GM18505 (cell line): ENCODE measurements around the gene IL9.

Experiments used
- ATAC-seq: cut with Tn5 transposase; IDR thresholded peaks from one replicate; pipeline ENCODE4 v1.9.1; 2021; ENCODE audit not compliant: unreplicated experiment
- POLR2A ChIP-seq: IDR thresholded peaks from 4 replicates; pipeline ENCODE4 v1.6.1; 2011; ENCODE audit warnings: borderline replicate concordance; ENCODE audit not compliant: insufficient read depth, insufficient read length; ENCODE audit errors: extremely low read depth

IL9 gene

DNA sequence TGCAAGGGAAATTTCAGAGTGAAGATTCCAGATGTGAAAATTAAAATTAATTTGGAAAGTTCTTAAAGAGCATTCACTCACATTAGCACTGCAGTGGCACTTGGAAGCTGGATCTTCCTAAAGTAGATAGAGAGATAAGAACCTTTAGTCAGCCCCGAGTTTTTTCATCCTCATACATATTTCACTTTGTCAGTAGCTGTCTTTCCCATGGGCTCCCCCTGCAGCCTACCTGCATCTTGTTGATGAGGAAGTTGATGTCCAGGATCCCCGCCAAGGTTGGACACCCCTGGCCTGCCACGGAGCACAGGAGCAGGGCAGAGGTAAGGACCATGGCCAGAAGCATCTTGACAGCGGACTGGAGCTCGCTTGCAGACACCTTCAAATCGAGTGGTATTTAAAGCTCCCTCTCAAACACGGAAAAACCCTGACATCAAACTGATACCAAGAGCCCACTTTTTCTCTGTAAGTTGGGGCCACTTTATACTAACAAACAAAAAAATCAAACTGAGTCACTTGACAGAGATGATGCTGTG, at the start of gene IL9:
IL9 (minus strand) TSS at position 368 of the 533 bp plus-strand sequence; CDS start at position 343, 25 bp downstream.
- TF ChIP-seq POLR2A: no peak
- no peak for ATAC-seq

DNA sequence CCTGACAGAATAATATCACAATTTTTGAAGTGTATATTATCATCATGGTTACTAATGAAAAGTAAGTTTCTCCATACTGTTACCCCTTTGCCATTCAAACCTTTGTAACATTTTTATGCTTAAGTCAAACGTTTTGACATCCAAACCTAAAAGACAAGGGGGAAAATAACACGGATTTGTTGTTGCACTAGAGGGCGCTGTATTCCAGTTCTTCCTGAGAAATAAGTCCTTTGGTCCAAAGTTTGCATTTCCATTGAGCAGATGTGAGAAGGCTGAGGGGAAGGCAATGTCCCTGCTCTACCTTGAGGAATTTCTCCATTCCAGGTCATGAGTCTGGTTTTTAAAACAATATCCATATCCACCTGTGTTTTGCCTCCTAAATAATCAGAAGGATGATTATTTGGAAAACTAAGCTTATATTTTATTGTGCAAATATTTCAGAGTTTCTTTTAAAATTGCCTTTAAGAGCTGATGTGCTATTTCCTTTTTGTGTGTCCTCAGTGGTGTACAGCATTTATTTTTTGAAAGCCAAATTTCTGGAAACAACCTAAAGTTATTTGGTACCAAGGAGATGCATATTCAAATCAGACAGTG, 49.4 kb upstream of the IL9 start:
- TF ChIP-seq POLR2A: no peak
- no peak for ATAC-seq

DNA sequence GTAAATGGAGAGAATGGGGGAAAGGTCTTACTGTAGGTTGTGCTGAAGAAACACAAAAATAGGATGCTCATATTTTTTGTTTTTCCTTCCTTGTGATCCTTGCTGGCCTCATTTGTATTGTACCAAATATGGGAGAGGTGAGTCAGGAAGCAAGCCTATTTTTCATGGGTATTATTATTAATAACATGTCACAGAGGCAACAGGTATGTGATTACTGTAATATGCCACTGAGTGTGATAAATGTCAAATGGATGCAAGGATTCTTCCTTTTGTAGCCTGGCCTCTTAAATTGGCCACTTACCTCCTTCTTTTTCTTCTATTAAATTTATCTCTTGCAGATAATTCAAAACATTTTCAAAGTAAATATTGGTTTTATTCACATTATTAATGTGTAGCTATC, 48.9 kb upstream of the IL9 start:
- TF ChIP-seq POLR2A: no peak

DNA sequence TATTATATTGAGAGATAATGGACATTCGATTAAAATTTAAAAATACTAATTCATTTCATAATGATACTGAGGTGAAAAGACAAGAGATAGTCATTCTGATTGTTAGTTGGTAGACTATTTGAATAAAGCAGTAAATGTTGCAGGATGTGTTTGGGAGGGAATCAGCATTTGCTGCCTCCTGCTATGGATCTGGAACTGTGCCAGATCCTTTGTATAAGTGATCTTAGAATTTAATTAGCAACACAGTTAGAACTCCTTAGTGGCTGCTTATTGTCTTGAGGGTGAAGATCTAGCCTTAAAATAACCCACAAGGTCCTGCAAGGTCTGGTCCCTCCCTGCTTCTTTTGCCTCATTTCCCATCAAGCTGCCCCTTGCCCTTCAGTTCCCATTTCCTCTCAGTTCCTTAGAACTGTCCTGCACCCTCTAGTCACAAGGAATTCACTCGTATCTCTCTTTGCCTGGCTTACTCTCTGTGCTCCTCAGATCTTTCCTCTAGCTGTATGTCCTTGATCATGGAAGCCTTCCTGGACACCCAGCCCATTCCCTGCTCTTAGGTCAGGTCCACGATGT, 46.6 kb upstream of the IL9 start:
- ATAC-seq: no peak
- TF ChIP-seq POLR2A: no peak

More for the DNA sequence above, 48.9 kb upstream of the IL9 start:
- no peak for ATAC-seq

DNA sequence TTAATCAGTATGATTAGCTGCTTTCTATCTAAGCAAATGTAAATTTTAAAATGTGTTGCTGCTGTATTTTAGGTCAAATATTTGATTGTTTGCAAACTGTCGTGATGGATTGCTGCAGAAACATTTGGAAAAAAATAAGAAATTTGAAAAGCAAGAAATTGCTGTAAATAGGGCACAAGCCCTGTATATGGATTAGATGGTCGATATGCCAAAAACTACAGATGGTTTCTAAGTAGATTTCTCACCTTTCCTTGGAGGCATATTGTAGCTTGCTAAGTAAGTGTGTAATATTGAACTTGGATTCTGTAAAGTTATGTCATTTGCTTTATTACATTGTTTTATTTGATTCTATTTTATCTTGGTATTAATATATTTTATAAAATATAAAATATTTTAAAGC, 46.1 kb upstream of the IL9 start:
- no peak for TF ChIP-seq POLR2A
- no peak for ATAC-seq

DNA sequence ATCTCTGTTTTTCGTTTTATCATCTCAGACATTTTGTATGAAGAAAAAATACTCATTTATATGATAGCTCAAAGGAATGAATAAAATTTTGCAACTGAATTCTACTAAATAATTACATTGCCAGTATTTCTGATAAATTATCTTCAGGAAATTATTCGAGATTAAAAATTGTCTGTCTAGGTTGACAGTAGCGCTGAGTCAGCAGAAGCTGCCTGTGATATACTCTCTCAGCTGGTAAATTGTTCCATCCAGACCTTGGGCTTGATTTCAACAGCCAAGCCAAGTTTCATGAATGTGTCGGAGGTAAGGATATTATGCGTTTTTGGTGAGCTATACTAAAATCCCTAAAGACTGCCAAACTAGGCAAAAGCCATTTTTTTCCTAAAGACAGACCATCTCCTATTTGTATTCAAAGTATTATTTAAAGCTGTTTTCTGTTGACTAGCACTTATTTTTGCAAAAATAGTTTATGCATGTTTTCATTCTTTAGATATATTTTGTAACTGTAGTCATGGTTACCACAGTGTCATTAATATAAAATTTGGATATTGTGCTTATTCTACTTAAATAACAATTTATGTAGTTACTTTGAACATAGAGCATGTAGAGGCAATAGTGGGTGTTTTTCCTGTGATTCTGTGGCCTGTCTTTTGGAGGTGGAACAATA, 41.7 kb upstream of the IL9 start:
- no peak for ATAC-seq

DNA sequence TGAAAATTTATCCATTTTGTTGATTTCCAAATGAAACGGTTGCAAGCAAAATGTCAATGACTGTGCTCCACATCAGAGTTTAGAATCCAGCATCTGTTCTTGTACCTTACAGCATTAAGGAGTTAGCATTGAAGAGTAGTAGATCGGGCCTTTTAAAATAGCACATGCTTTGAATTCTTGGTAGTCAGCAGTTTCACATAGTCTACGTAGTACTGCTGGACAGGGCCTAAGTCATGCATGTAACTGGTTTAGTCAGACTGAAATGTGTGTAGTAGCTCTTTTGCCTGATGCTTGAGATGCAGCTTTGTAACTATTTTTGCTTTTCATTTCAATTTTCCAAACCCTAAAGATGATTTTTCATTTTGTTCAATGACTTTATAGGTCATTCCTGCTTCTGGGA, 39.3 kb upstream of the IL9 start:
- no peak for ATAC-seq
- no peak for TF ChIP-seq POLR2A

More for the DNA sequence above, 41.7 kb upstream of the IL9 start:
- TF ChIP-seq POLR2A: no peak

DNA sequence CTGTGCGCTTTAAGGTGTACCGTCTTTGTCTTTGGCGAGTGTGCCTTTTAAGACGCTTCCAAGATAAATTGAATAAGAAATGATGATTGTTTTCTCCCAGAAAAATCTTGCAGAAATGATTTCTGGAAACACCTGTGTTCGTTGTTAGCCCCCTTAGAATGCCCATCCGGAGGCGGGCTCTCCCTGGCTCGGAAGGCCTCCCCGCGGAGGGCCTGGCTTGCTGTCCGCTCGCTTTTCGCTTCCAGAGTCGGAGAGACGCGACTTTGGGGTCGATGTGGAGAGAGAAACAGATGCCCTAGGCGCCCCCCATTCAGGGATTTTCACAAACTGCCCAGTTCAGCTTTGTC, 35.3 kb upstream of the IL9 start:
- no peak for TF ChIP-seq POLR2A

DNA sequence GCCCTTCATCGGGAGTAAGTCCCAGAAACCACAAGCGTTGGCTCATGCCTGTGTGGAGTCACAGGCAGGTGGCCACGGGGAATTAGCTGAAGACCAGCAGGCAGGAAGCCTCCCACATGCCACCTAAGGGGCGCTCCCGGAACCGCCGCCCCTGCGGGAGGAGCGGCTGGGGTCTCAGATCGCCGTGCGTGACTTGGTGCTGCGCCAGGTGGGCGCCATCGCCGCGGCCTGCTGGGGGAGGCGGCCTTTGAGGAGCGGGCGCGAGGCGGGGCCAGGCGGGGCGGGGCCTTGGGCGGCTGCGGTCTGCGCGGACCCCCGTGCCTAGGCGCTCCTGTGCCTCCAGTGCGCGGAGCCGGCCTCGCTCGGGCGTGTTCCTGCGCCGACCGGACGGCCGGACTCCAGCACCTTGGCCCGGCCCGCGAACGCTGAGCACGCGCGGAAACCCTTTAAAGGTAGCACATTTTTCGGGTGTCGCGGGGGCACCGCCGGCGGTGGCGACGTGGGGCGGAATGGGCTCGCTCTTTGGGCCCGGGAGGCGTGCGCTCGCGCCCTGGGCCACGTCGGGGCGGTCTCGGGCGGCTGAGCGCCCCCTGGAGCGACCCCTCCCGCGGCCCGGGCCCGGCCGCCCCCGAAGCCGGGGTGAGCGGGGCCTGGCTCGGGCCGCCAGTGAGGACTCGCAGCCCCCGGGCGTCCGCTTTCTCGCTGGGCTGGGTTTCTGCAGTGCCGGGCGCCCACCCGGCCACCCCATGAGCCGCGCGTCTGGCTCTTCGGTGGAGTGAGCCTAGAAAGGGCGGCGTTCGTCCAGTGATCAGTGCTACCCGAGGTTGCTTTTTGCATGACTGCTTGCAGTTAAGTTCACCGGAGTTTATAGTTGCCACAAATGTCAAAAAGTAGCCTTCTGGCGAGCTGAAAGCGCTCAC, 34.6 kb upstream of the IL9 start:
- no peak for ATAC-seq
- no peak for TF ChIP-seq POLR2A

More for the DNA sequence above, 35.3 kb upstream of the IL9 start:
- no peak for ATAC-seq

DNA sequence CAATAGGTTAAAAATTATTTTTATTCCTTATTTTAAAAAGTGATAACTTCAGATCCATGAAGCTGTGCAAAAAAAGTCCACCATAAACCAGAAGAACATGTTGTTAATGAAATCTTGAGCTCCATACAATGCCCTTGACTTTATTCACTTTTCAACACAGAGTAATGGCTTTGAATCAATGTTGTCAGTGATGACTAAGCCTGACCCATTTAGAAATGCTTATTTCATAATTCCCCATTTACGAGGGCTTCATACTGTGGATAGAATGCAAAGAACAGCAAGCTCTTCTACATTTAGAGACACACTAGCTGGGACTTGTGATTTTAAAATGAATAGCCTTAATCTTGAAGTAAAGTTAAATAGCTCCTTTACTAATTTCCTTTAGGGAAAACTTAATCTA, 25.7 kb upstream of the IL9 start:
- ATAC-seq: no peak

DNA sequence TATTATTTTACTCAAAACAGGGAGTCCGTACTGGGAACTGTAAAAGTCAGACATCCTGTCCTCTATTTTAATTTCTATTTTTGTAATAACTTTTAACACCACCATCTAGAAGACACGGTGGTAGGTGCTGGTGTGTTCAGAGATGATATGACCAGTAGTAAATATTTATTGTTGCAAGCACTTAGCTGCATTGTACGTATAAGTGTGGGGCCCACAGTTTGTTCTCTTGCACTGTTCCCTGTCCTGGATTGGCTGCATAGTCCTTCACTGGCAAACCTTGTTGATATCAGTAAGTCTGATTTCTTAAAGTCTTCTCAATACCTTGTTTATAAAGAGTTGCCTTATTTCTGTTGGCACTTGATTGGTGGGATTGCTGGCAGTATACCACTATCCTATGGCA, 24.6 kb upstream of the IL9 start:
- no peak for TF ChIP-seq POLR2A
- no peak for ATAC-seq

More for the DNA sequence above, 25.7 kb upstream of the IL9 start:
- no peak for TF ChIP-seq POLR2A

DNA sequence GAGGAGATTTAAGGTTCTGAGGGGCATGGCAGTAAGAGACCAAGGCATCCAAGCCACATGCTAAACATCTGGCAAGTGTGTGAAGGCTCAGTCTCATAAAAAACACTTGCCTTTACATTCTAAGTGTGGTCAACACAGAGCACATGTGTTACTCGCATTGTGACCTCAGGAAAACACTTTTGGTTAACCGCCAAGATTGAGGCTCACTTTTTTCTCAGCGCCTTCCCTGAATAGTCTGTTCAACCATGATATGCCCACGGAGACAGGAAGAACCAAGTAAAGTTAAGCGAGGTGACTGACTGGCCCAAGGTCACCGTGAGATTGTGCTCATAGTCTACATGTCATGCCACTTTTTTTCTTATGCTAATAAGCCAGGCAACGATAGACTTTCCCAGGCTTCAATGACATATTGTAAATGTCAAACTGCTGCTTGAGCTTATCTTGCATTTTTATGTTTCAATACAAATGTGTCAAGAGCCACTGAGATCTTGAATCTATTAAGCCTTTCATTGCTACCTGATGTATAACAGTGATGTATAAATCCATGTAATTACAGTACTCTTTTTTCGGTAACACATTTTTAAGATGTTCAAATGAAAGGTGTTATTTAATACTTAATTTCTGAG, 21.1 kb upstream of the IL9 start:
- TF ChIP-seq POLR2A: no peak
- ATAC-seq: no peak
